CD14-positive monocyte (primary cell): Measurements from ENCODE around the gene POMGNT2. TPM values are rescaled to one million over a fixed set of nuclear protein-coding genes. Genes with fewer than 3 reads are reported as not detected.

Experiments
- DNase-seq, 3 donors: peaks; one replicate each; pipeline ENCODE4 v3.0.0-alpha.2; 2011 to 2022
- H2AFZ ChIP-seq: 2 replicates; pipeline ENCODE4 v1.6.0; 2012; ENCODE audit warnings: mild to moderate bottlenecking, low read depth, low read length, inconsistent platforms; ENCODE audit not compliant: insufficient read depth, poor library complexity, severe bottlenecking
- H3K27ac ChIP-seq, 2 donors: 1 replicate in 1 of 2; 2 replicates in 1 of 2; pipeline ENCODE4 v1.5.1; 2012 to 2013; ENCODE audit warnings: low read length in 2 of 2, control low read depth in 1 of 2, inconsistent platforms in 1 of 2, low read depth in 1 of 2, mild to moderate bottlenecking in 1 of 2
- H3K27me3 ChIP-seq, 2 donors: one replicate each; pipeline versions ENCODE4 v1.6.0 to v1.6.1; 2011 to 2013; ENCODE audit warnings: low read length in 2 of 2; ENCODE audit not compliant: control insufficient read depth in 2 of 2, insufficient read depth in 2 of 2
- H3K36me3 ChIP-seq, 2 donors: replicated peaks in 1 of 2; 1 replicate in 1 of 2; 2 replicates in 1 of 2; pipeline versions ENCODE4 v1.5.1 to v1.6.1; 2012 to 2013; ENCODE audit warnings: low read length in 2 of 2, control low read depth in 1 of 2, inconsistent platforms in 1 of 2, mild to moderate bottlenecking in 1 of 2; ENCODE audit not compliant: insufficient read depth in 2 of 2, control insufficient read depth in 1 of 2
- H3K4me1 ChIP-seq, 2 donors: 1 replicate in 1 of 2; 2 replicates in 1 of 2; pipeline versions ENCODE4 v1.5.1 to v1.6.1; 2012 to 2013; ENCODE audit warnings: low read length in 2 of 2, control low read depth in 1 of 2, inconsistent platforms in 1 of 2, mild to moderate bottlenecking in 1 of 2, moderate library complexity in 1 of 2; ENCODE audit not compliant: insufficient read depth in 2 of 2, control insufficient read depth in 1 of 2
- H3K4me2 ChIP-seq: replicated peaks from 2 replicates; pipeline ENCODE3; 2012; ENCODE audit warnings: low read length, moderate library complexity, mild to moderate bottlenecking; ENCODE audit not compliant: poor library complexity, severe bottlenecking; ENCODE audit errors: extremely low read depth
- H3K4me3 ChIP-seq, 3 experiments: fragments of 200-600 bp in 1 of 3; sonication (generic) in 1 of 3; replicated peaks in 1 of 3; 1 replicate in 2 of 3; 2 replicates in 1 of 3; pipeline ENCODE4 v1.5.1; 2011 to 2013; ENCODE audit warnings: low read length in 3 of 3, mild to moderate bottlenecking in 3 of 3, control low read depth in 2 of 3, low read depth in 2 of 3, inconsistent platforms in 1 of 3, moderate library complexity in 1 of 3
- H3K79me2 ChIP-seq: 2 replicates; pipeline ENCODE4 v1.6.0; 2012; ENCODE audit warnings: mild to moderate bottlenecking, control low read depth, inconsistent platforms, low read length, moderate library complexity; ENCODE audit not compliant: insufficient read depth
- H3K9ac ChIP-seq: 2 replicates; pipeline ENCODE4 v1.6.0; 2017; ENCODE audit warnings: low read length, mild to moderate bottlenecking; ENCODE audit not compliant: insufficient read depth, poor library complexity, severe bottlenecking
- H3K9me3 ChIP-seq, 2 donors: replicated peaks in 1 of 2; 1 replicate in 1 of 2; 2 replicates in 1 of 2; pipeline versions ENCODE4 v1.5.1 to v1.6.1; 2012 to 2013; ENCODE audit warnings: low read length in 2 of 2, control low read depth in 1 of 2; ENCODE audit not compliant: control insufficient read depth in 1 of 2, insufficient read depth in 1 of 2
- H4K20me1 ChIP-seq: 2 replicates; pipeline ENCODE4 v1.6.0; 2012; ENCODE audit warnings: mild to moderate bottlenecking, low read length, control low read depth, moderate library complexity; ENCODE audit not compliant: insufficient read depth
- H3K27ac Mint-ChIP-seq, 7 donors: one replicate each; pipeline ENCODE4 v1.8.0; 2020; ENCODE audit warnings: mild to moderate bottlenecking in 7 of 7, mixed read lengths in 7 of 7, moderate library complexity in 6 of 7, inconsistent platforms in 2 of 7
- H3K27me3 Mint-ChIP-seq, 3 donors: one replicate each; pipeline ENCODE4 v1.8.0; 2021 to 2022; ENCODE audit warnings: low read depth in 3 of 3, mild to moderate bottlenecking in 3 of 3, mixed read lengths in 3 of 3, moderate library complexity in 3 of 3, inconsistent platforms in 1 of 3
- H3K36me3 Mint-ChIP-seq, 2 donors: one replicate each; pipeline ENCODE4 v1.8.0; 2020; ENCODE audit warnings: mixed read lengths in 2 of 2, inconsistent platforms in 1 of 2, mild to moderate bottlenecking in 1 of 2
- H3K4me1 Mint-ChIP-seq: one replicate; pipeline ENCODE4 v1.8.0; 2020; ENCODE audit warnings: mild to moderate bottlenecking, mixed read lengths
- H3K4me3 Mint-ChIP-seq, 2 donors: one replicate each; pipeline ENCODE4 v1.8.0; 2020; ENCODE audit warnings: mild to moderate bottlenecking in 2 of 2, mixed read lengths in 2 of 2, moderate library complexity in 1 of 2
- H3K9me3 Mint-ChIP-seq, 7 donors: one replicate each; pipeline ENCODE4 v1.8.0; 2020 to 2022; ENCODE audit warnings: mixed read lengths in 7 of 7, mild to moderate bottlenecking in 6 of 7, moderate library complexity in 6 of 7, inconsistent platforms in 2 of 7
- WGBS: methylation state at CpG from one replicate; pipeline ENCODE4 v1.1.5; 2013; ENCODE audit warnings: missing lambda C conversion rate; ENCODE audit not compliant: insufficient coverage; 5-methylcytosine and 5-hydroxymethylcytosine counted together
- intact Hi-C, 2 donors: fragments of 100-400 bp; cut with micrococcal nuclease; formaldehyde crosslinking; loops; one replicate each; pipeline versions ENCODE4 v1.15.0 to v1.15.1; 2023
- polyA plus RNA-seq, 3 donors: library from polyadenylated mRNA; depleted of rRNA in 1 of 3; unstranded in 2 of 3; stranded (reverse) in 1 of 3; fragments of 300-500 nt in 2 of 3; fragments of >200 nt in 1 of 3; fragmentation: Illumina TruSeq in 2 of 3; gene quantifications; 1 replicate in 2 of 3; 2 replicates in 1 of 3; pipeline ENCODE4 v1.2.3, GENCODE V29; 2012 to 2021
- TF ChIP-seq, protein P1 (sequence below): fragments of 200-600 bp; IDR thresholded peaks from one replicate; pipeline ENCODE4 v1.8.0; 2022; ENCODE audit warnings: antibody characterized with exemption, mild to moderate bottlenecking

Gene POMGNT2
- polyA plus RNA-seq, 3 donors: 4.3 to 5.1 (median 4.4) TPM

DNA sequence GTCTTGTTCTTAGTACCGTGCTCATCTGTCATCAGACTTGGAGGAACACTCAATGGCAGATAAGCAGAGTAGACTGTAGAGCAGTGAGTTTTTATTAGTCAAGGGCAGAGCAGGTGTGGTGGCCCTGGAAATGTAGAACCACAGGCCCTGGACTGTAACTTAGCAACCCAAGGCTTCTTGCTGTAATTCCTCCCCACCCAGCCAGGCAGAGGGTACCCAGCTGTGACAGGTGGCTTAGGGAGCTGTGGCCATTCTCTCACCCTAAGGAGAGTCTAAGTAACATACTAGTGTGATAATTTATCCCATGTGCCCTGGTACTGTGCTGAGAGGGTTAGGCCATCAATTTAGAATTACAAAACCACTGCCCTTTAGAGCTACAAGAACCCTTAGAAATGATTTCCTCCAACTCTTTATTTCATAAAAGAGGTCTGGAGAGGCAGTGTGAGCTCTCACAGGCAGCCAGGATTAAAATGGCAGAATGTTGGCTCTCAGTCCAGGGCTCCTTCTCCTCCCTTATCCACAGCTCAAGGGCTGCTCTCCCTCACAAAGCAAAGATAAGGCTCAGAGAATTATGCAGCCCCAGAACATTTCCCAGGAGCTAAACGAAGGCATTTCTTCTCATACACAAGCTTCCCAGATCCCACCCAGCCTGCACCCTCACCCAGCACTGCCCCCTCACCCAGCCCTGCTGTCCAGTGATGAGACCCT lies 3.0 kb downstream of the POMGNT2 start:
- H3K27me3 ChIP-seq: peaks cover 0 to 7% of the 10 kb centered on the region in 2 donors
- H3K4me3 Mint-ChIP-seq: no peak overlapping the region
- H3K36me3 ChIP-seq: no peaks in the 10 kb centered on the region
- WGBS: 100% methylated on average over 1 of the region's 2 CpGs
- intact Hi-C loops: no loop called here
- peak overlapping the region in 1 of 7 donors; percentile 73 for H3K27ac Mint-ChIP-seq
- H3K4me1 ChIP-seq: peaks cover 9 to 14% of the 10 kb centered on the region in 2 donors
- no peaks in the 10 kb centered on the region for H3K9me3 Mint-ChIP-seq
- H3K27ac ChIP-seq: no peak overlapping the region
- H3K36me3 Mint-ChIP-seq: no peaks in the 10 kb centered on the region
- H3K4me1 Mint-ChIP-seq: peaks cover 15% of the 10 kb centered on the region
- H3K27me3 Mint-ChIP-seq: peaks cover 4 to 22% (median 13%) of the 10 kb centered on the region in 3 donors
- H2AFZ ChIP-seq: no peak overlapping the region
- no peaks in the 10 kb centered on the region for H3K9me3 ChIP-seq
- no peak overlapping the region for H3K4me3 ChIP-seq
- H3K9ac ChIP-seq: no peak overlapping the region
- TF ChIP-seq, protein P1, sequence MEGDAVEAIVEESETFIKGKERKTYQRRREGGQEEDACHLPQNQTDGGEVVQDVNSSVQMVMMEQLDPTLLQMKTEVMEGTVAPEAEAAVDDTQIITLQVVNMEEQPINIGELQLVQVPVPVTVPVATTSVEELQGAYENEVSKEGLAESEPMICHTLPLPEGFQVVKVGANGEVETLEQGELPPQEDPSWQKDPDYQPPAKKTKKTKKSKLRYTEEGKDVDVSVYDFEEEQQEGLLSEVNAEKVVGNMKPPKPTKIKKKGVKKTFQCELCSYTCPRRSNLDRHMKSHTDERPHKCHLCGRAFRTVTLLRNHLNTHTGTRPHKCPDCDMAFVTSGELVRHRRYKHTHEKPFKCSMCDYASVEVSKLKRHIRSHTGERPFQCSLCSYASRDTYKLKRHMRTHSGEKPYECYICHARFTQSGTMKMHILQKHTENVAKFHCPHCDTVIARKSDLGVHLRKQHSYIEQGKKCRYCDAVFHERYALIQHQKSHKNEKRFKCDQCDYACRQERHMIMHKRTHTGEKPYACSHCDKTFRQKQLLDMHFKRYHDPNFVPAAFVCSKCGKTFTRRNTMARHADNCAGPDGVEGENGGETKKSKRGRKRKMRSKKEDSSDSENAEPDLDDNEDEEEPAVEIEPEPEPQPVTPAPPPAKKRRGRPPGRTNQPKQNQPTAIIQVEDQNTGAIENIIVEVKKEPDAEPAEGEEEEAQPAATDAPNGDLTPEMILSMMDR: no peak
- DNase-seq: no peak
- H3K4me2 ChIP-seq: no peak overlapping the region
- no peaks in the 10 kb centered on the region for H4K20me1 ChIP-seq
- H3K79me2 ChIP-seq: no peaks in the 10 kb centered on the region

DNA sequence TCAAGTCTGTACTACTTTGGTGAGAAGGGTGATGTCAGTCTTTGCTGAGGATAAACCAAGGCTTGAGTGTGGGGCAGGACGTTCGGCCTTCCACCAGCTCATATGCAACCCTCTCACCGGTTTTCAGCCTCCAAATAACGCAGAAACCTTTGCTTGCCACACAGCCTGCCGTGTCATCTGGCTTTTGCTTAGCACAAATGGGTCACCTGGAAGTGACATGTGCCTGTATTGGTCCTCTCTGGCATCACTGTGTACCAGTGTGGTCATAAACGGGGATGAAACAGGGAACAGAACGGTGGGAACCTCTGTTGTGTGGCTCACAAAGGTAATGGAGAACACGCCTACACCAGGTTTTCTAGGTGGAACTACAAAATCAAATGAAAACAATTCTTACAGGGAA lies 7.1 kb downstream of the POMGNT2 start:
- H3K36me3 Mint-ChIP-seq: no peaks in the 10 kb centered on the region
- H3K4me3 ChIP-seq: no peak overlapping the region
- no peaks in the 10 kb centered on the region for H3K27me3 ChIP-seq
- 98% methylated on average over 6 of the region's 8 CpGs for WGBS
- no peak overlapping the region for H2AFZ ChIP-seq
- no peak overlapping the region for H3K4me2 ChIP-seq
- no peaks in the 10 kb centered on the region for H3K4me1 Mint-ChIP-seq
- H3K4me1 ChIP-seq: no peaks in the 10 kb centered on the region
- no peaks in the 10 kb centered on the region for H3K36me3 ChIP-seq
- TF ChIP-seq, protein P1: no peak
- H3K9me3 Mint-ChIP-seq: no peaks in the 10 kb centered on the region
- no peak overlapping the region for H3K4me3 Mint-ChIP-seq
- no peaks in the 10 kb centered on the region for H3K9me3 ChIP-seq
- H3K27ac Mint-ChIP-seq: no peak overlapping the region
- H3K27ac ChIP-seq: no peak overlapping the region
- no peaks in the 10 kb centered on the region for H4K20me1 ChIP-seq
- intact Hi-C loops: no loop called here
- no peak for DNase-seq
- H3K9ac ChIP-seq: no peak overlapping the region
- H3K27me3 Mint-ChIP-seq: peaks cover 0 to 4% (median 2%) of the 10 kb centered on the region in 3 donors
- H3K79me2 ChIP-seq: no peaks in the 10 kb centered on the region
